GM18951 (cell line): Measurements from ENCODE around the gene HSPA12A.

Experiments used
- POLR2A ChIP-seq: IDR thresholded peaks from 4 replicates; pipeline ENCODE4 v1.6.1; 2011; ENCODE audit warnings: mild to moderate bottlenecking; ENCODE audit not compliant: insufficient read length, insufficient read depth; ENCODE audit errors: extremely low read depth
- in situ Hi-C: fragments of 300-500 bp; cut with MboI; formaldehyde crosslinking; loops from one replicate; pipeline ENCODE4 v1.12.0; 2022; ENCODE audit warnings: low sequenced_read_pairs, mixed read lengths, inconsistent platforms; ENCODE audit not compliant: unreplicated experiment

Gene HSPA12A

GRCh38 chr10:116692225-116692624 is 50.1 kb downstream of the HSPA12A start:
- in situ Hi-C loops = no loop called here

GRCh38 chr10:116691635-116692034 is 50.7 kb downstream of the HSPA12A start:
- in situ Hi-C loops = no loop called here
- no peak for TF ChIP-seq POLR2A

More at GRCh38 chr10:116692225-116692624, 50.1 kb downstream of the HSPA12A start:
- TF ChIP-seq POLR2A = no peak

GRCh38 chr10:116690356-116691322 is 51.7 kb downstream of the HSPA12A start:
- in situ Hi-C loops = no loop called here
- no peak for TF ChIP-seq POLR2A

GRCh38 chr10:116689744-116690143 is 52.6 kb downstream of the HSPA12A start:
- TF ChIP-seq POLR2A = no peak
- in situ Hi-C loops = no loop called here

- TF ChIP-seq POLR2A = no peak
- in situ Hi-C loops = no loop called here
Measured at GRCh38 chr10:116688741-116689495, 53.4 kb downstream of the HSPA12A start.

- no peak for TF ChIP-seq POLR2A
- in situ Hi-C loops = no loop called here
Measured at GRCh38 chr10:116688241-116688711, 54.1 kb downstream of the HSPA12A start.

- no peak for TF ChIP-seq POLR2A
- in situ Hi-C loops = no loop called here
Measured at GRCh38 chr10:116687633-116688032, 54.7 kb downstream of the HSPA12A start.

- in situ Hi-C loops = no loop called here
- TF ChIP-seq POLR2A = no peak
Measured at GRCh38 chr10:116686632-116687031, 55.7 kb downstream of the HSPA12A start.

- TF ChIP-seq POLR2A = no peak
- in situ Hi-C loops = no loop called here
Measured at GRCh38 chr10:116685807-116686206, 56.6 kb downstream of the HSPA12A start.

- no peak for TF ChIP-seq POLR2A
- in situ Hi-C loops = no loop called here
Measured at GRCh38 chr10:116684781-116685180, 57.6 kb downstream of the HSPA12A start.

- TF ChIP-seq POLR2A = no peak
- in situ Hi-C loops = no loop called here
Measured at GRCh38 chr10:116683821-116684220, 58.5 kb downstream of the HSPA12A start.

GRCh38 chr10:116683166-116683565 is 59.2 kb downstream of the HSPA12A start:
- in situ Hi-C loops = no loop called here
- no peak for TF ChIP-seq POLR2A

GRCh38 chr10:116679351-116679750 is 63.0 kb downstream of the HSPA12A start:
- TF ChIP-seq POLR2A = no peak
- in situ Hi-C loops = no loop called here
